ENCODE results near the gene MAP2K5. TPM values are rescaled to one million over a fixed set of nuclear protein-coding genes. Genes with fewer than 3 reads are reported as not detected.

Gene MAP2K5
- total RNA-seq, 1 donor from 2014 or later, result 30.7 TPM

- DNase-seq (ENCODE audit: low spot score, unreplicated experiment), result no peak
- H3K27me3 Mint-ChIP-seq, result peaks cover 7% of the 10 kb centered on the region
- no peak for TF ChIP-seq CTCF (IDR thresholded peaks at IDR 0.05; ENCODE audit: unreplicated experiment)
- peaks cover 20% of the 10 kb centered on the region for H3K4me1 Mint-ChIP-seq (ENCODE audit: low read depth)
- H3K4me3 Mint-ChIP-seq (ENCODE audit: low read depth), result no peak overlapping the region
- no peaks in the 10 kb centered on the region for H3K9me3 Mint-ChIP-seq (ENCODE audit: low read depth)
- peaks cover 5% of the 10 kb centered on the region for H3K36me3 Mint-ChIP-seq (ENCODE audit: insufficient read depth)
- no peak overlapping the region for H3K27ac Mint-ChIP-seq
Observed at GRCh38 chr15:67786646-67787045, 244.1 kb downstream of the MAP2K5 start.

- H3K36me3 Mint-ChIP-seq (ENCODE audit: insufficient read depth), result peaks cover 8% of the 10 kb centered on the region
- no peak for TF ChIP-seq CTCF (IDR thresholded peaks at IDR 0.05; ENCODE audit: unreplicated experiment)
- H3K9me3 Mint-ChIP-seq (ENCODE audit: low read depth), result no peaks in the 10 kb centered on the region
- DNase-seq (ENCODE audit: low spot score, unreplicated experiment), result no peak
- H3K4me1 Mint-ChIP-seq (ENCODE audit: low read depth), result peaks cover 11% of the 10 kb centered on the region
- no peak overlapping the region for H3K27ac Mint-ChIP-seq
- H3K4me3 Mint-ChIP-seq (ENCODE audit: low read depth), result no peak overlapping the region
- peaks cover 4% of the 10 kb centered on the region for H3K27me3 Mint-ChIP-seq
Observed at GRCh38 chr15:67788986-67789385, 246.5 kb downstream of the MAP2K5 start.

- no peaks in the 10 kb centered on the region for H3K27me3 Mint-ChIP-seq
Observed at GRCh38 chr15:67790610-67791319, 248.3 kb downstream of the MAP2K5 start.

GRCh38 chr15:67792250-67792942 is 249.9 kb downstream of the MAP2K5 start:
- Mint-ChIP-seq H3K27ac (no peak overlapping the region), H3K4me3 (ENCODE audit: low read depth) (no peak overlapping the region), H3K27me3 (no peaks in the 10 kb centered on the region), H3K4me1 (ENCODE audit: low read depth) (peaks cover 4% of the 10 kb centered on the region), H3K9me3 (ENCODE audit: low read depth) (peaks cover 14% of the 10 kb centered on the region), H3K36me3 (ENCODE audit: insufficient read depth) (peaks cover 14% of the 10 kb centered on the region)
- DNase-seq (ENCODE audit: low spot score, unreplicated experiment), result no peak
- no peak for TF ChIP-seq CTCF (IDR thresholded peaks at IDR 0.05; ENCODE audit: unreplicated experiment)

More at GRCh38 chr15:67790610-67791319, 248.3 kb downstream of the MAP2K5 start:
- H3K36me3 Mint-ChIP-seq (ENCODE audit: insufficient read depth), result peaks cover 12% of the 10 kb centered on the region
- peaks cover 6% of the 10 kb centered on the region for H3K4me1 Mint-ChIP-seq (ENCODE audit: low read depth)
- no peak for TF ChIP-seq CTCF (IDR thresholded peaks at IDR 0.05; ENCODE audit: unreplicated experiment)
- DNase-seq (ENCODE audit: low spot score, unreplicated experiment), result no peak
- no peak overlapping the region for H3K27ac Mint-ChIP-seq
- no peak overlapping the region for H3K4me3 Mint-ChIP-seq (ENCODE audit: low read depth)
- H3K9me3 Mint-ChIP-seq (ENCODE audit: low read depth), result peaks cover 11% of the 10 kb centered on the region

GRCh38 chr15:67794832-67795574 is 252.5 kb downstream of the MAP2K5 start:
- H3K4me1 Mint-ChIP-seq (ENCODE audit: low read depth), result peaks cover 3% of the 10 kb centered on the region
- H3K36me3 Mint-ChIP-seq (ENCODE audit: insufficient read depth), result peaks cover 12% of the 10 kb centered on the region
- no peak for TF ChIP-seq CTCF (IDR thresholded peaks at IDR 0.05; ENCODE audit: unreplicated experiment)
- no peak for DNase-seq (ENCODE audit: low spot score, unreplicated experiment)
- H3K9me3 Mint-ChIP-seq (ENCODE audit: low read depth), result peaks cover 14% of the 10 kb centered on the region
- no peak overlapping the region for H3K27ac Mint-ChIP-seq
- H3K27me3 Mint-ChIP-seq, result no peaks in the 10 kb centered on the region
- no peak overlapping the region for H3K4me3 Mint-ChIP-seq (ENCODE audit: low read depth)
